ENCODE measurements around the gene SLX9.

SLX9 gene, protein sequence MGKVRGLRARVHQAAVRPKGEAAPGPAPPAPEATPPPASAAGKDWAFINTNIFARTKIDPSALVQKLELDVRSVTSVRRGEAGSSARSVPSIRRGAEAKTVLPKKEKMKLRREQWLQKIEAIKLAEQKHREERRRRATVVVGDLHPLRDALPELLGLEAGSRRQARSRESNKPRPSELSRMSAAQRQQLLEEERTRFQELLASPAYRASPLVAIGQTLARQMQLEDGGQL

DNA sequence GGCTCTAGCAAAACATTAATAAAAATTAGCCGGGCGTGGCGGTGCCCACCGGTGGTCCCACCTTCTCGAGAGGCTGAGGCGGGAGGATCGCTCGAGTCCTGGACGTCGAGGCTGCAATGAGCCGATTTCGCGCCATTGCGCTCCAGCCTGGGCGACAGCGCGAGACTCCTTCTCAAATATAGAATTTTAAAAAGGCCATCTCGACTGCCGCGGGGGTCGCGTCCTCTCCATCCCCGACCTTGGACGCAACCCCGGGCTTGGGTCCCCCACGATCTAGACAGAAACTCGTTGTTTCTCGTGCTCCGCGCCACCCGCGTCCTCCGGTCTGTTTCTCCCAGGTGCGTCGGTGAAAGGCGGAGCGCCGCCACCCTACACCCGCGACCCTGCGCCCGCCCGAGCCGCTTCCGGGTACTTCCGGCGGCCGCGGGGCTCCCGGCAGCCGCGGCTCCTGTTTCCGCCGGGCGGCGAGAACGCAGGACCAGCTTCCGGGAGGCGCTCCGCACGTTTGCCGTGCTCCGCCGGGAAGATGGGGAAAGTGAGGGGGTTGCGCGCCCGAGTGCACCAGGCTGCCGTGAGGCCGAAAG lies at the start of gene SLX9:
Gene SLX9, plus strand, starts transcription at position 498 of the 584 bp plus-strand sequence. Its CDS starts 29 bp downstream, at position 527.
- peak in 2 of 3 experiments; percentile 61 to 65 for DNase-seq (ENCODE audit: low read depth in 3 of 3)

DNA sequence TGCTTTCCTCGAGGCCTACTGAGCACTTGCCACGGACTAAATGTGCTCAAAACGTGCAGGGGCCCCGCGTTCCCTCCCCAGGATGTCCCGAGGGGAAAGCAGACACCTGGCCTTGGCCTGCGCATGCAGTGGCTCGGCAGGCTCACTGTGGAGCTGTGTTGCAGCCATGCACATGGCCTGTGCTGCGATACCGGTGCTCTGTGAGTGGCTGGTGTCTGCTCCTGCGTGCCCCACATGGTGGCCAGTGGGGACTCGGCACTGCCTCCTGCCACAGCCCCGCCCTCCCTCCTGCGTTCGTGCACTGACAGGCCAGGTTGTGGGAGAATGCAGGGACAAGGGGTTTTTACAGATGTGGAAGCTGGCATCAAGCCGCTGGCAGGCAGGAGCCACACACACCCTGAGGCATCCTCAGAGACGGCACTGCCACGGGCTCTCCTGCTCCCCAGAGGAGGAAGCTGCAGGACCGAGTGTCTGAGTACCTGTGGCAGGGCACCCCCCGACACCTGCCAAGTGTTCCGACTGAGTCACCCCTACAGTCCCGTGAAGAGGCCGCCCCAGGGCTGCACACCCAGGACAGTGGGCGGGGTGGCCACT lies 49.4 kb upstream of the SLX9 start:
- no peak for DNase-seq (ENCODE audit: low read depth in 3 of 3)

DNA sequence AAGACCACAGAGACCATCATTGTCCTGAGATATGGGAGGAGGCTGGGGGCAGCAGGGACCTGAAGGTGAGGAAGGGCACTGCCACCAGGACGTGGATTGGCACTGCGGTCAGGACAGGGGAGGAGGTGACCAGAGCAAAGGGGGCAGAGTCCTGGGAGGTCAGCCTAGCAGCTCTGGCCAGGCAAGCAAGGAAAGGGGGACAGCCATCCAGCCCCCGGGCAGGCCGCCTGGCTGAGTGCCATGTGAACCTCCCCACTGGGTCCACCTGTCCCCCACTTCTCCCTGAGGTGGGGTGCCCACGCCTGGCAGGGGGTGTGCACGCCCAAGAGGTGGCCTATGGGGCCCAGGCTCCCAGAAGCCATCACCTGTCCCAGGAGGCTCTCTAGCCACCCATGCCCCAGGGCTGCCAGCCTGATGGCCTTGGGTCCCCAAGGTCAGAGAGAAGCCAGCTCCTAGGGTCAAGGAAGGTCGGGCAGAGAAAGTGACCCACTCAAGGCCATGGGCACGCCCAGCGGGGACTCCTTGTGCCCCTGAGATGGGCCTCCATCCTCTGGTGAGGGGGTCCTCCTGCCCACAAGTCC lies 48.8 kb upstream of the SLX9 start:
- DNase-seq (ENCODE audit: low read depth in 3 of 3) = no peak

GRCh38 chr21:44891631-44892031 lies 48.2 kb upstream of the SLX9 start:
- DNase-seq (ENCODE audit: low read depth in 3 of 3) = no peak

DNA sequence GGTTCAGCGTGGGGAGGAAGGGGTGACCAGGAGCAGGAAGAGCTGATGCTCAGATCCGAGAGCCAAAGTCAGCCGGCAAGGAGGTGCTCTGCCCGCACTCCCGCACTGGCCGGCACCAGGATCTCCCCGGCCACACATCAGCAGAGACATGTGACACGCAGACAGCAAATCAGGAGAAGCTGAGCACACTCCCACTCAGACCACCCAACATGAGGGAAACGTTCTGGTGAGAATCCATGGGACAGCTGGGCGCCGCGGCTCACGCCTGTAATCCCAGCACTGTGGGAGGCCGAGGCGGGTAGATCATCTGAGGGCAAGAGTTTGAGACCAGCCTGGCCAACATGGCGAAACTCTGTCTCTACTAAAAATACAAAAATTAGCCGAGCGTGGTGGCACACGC lies 47.7 kb upstream of the SLX9 start:
- no peak for DNase-seq (ENCODE audit: low read depth in 3 of 3)

GRCh38 chr21:44892536-44893277 lies 47.1 kb upstream of the SLX9 start:
- peak; percentile 66 to 72 (median 69) for DNase-seq (ENCODE audit: low read depth in 3 of 3)

GRCh38 chr21:44893278-44893556 lies 46.6 kb upstream of the SLX9 start:
- no peak for DNase-seq (ENCODE audit: low read depth in 3 of 3)

- DNase-seq (ENCODE audit: low read depth in 3 of 3) = no peak
Measured at GRCh38 chr21:44893948-44894656, 45.7 kb upstream of the SLX9 start.

- DNase-seq (ENCODE audit: low read depth in 3 of 3) = no peak
Measured at GRCh38 chr21:44894687-44895302, 45.0 kb upstream of the SLX9 start.

DNA sequence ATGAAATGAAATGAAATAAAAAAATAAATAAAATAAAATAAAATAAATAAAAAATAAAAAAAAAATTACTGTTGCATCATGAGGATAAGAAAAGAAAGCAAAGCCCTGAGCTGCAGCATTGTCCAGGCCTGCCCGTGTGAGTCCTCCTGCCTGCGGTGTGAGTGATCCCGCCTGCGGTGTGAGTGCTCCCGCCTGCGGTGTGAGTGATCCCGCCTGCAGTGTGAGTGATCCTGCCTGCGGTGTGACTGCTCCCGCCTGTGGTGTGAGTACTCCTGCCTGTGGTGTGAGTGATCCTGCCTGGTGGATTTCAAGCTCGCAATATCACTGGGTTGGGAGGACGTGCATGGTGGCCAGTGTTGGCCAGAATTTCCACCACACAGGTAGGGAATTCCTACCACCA lies 44.0 kb upstream of the SLX9 start:
- DNase-seq (ENCODE audit: low read depth in 3 of 3) = no peak

DNA sequence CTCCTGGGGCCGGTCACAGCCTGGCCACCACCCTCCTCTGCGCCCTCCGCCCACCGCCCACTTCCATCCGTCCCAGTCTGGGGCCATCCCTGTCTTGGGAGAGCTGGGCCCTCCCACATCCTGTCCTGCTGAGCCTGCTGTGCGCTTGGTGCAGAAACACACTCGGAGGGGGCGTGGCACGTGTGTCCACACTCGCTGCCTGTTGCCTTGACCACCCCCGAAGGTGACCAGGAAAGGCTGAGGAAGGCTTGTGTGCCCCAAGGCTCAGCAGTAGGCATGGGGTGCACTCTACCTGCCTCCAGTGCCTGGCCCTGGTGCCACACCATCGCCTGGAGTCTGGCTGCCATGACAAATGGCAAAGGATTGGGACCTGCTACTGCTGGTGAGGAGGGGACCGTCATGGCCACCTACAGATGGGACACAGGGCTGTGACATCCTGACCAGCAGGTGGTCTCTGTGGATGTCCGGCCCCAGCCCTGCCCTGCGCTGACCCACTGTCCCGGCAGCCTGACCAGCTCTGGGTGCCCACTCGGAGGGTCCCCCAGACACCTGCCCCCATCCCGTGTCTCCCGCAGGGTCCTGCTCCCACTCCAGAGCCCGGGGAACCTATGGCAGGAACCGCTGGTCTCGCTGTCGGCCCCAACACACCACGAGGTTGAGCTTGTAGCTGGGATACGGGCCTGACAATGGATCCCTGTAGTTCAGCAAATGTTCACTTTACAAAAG lies 43.1 kb upstream of the SLX9 start:
- no peak for DNase-seq (ENCODE audit: low read depth in 3 of 3)

DNA sequence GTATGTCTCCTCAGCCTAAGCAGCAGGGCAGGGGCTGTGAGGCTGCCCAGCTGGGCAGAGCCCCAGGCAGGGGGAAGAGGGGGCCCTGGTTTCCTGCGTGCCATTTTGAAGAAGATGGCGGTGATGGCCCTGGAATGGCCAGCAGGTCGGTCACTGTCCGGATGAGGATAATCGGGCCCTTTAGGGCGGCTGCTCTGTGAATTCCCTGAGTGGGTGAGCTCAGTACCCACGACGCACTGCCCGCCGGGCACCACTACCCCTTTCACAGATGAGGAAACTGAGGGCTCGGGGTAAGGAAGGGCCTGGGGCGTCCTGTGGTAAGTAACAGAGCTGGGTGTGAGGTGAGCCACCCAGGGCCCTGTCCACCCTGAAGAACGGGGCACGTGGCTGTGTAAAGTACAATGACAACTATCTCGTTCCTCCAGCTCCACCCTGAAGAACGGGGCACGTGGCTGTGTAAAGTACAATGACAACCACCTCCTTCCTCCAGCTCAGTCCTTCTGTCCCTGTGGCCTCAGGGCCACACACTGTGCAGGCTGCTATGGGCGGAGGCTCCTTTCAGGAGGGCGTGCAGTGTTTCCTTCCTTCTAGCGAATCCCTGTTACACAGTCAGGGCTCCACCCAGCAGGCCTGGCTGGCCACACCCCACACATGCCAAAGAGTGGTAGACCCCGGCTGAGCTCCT lies 42.4 kb upstream of the SLX9 start:
- no peak for DNase-seq (ENCODE audit: low read depth in 3 of 3)

DNA sequence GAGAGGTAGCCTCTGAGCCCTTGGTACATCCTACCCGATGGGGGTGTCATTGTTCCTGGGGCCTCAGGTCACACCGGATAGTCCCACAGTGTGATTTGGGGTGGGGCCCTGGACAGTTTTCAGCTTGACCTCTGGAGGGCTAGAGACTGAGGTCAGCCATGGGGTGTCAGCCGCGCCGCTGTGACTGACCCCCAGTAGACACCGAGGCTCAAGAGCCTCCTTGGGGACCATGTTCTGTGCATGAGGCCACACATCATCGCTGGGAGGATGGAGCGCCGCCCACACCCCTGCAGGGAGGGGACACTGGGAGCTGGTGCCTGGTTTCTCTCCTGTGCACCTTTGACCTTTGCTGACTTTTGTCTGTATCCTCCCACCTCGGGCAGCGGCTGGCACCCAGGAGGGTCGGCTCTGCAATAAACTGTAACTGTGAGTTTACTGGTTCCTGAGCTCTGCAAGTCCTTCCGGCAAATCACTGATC lies 41.8 kb upstream of the SLX9 start:
- DNase-seq (ENCODE audit: low read depth in 3 of 3) = no peak

DNA sequence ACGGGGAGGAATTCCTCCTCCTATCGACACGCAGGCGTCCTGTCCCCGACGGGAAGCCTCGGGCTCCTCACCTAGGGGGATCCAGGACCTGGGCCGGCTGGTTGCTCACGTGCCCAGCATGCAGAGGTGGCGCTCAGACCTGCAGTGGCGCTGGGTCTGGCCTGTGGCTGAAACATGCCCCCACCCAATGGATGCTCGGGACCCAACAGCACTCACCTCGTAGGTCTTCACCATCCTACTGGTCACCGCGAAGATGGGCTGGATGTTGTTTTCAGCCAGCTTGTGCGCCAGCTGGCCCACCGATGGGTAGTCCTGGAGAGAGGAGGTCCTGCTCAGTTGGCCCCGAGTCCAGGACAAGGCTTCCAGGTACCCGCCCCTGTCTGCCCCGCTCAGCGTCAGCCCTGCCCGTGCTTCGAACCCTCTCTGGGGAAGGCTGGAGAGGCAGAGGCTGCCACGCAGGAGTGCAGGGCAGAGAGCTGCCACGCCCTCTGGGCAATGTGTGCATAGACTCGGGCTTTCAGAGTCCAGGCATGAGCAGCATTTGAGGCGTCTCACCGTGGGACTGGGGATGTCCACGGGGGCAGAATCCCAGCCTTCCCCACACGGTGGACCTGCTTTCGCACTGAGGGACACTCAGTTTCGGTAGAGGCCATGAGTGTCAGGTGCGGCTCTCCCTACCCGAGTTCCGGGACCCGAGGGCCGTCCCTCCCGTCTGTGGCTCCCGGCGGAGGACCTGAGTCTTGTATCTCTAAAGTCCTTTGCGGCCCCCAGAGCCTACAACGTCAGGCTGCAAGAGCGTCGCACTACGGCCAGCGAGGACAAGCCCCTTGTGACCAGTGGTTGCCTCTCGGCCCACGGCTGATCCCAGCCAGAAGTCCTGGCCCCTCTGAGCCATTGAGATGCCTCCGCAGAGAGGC lies 40.7 kb upstream of the SLX9 start:
- DNase-seq (ENCODE audit: low read depth in 3 of 3) = no peak

GRCh38 chr21:44899768-44900558 lies 39.9 kb upstream of the SLX9 start:
- no peak for DNase-seq (ENCODE audit: low read depth in 3 of 3)

- DNase-seq (ENCODE audit: low read depth in 3 of 3) = no peak
Measured at GRCh38 chr21:44900559-44901251, 39.1 kb upstream of the SLX9 start.

- no peak for DNase-seq (ENCODE audit: low read depth in 3 of 3)
Measured at GRCh38 chr21:44901391-44902074, 38.3 kb upstream of the SLX9 start.

Measured in stimulated activated CD4-positive, alpha-beta T cell treated with anti-CD3 and anti-CD28 coated beads, TNF-alpha, amount 100 ng/mL, for 4 hours (primary cell).